Ascending aorta (tissue), 2 donors: ENCODE results near the gene SAP25. TPM values are rescaled to one million over a fixed set of nuclear protein-coding genes. Genes with fewer than 3 reads are reported as not detected.

Experiments
- DNase-seq, 2 donors: peaks; one replicate each; pipeline ENCODE4 v3.0.0-alpha.2; 2019; ENCODE audit warnings: low spot score in 2 of 2
- H3K27ac ChIP-seq, 2 donors: fragments of 200-600 bp; sonication (generic); one replicate each; pipeline ENCODE4 v1.5.1; 2016 to 2017; ENCODE audit warnings: mild to moderate bottlenecking in 1 of 2
- H3K27me3 ChIP-seq: fragments of 200-600 bp; sonication (generic); one replicate; pipeline ENCODE4 v1.5.1; 2017
- H3K36me3 ChIP-seq, 2 donors: fragments of 200-600 bp; sonication (generic); one replicate each; pipeline ENCODE4 v1.5.1; 2016
- H3K4me1 ChIP-seq, 2 donors: fragments of 200-600 bp; sonication (generic); one replicate each; pipeline ENCODE4 v1.5.1; 2016 to 2017; ENCODE audit warnings: mild to moderate bottlenecking in 1 of 2
- H3K4me3 ChIP-seq, 2 donors: fragments of 200-600 bp; sonication (generic); one replicate each; pipeline ENCODE4 v1.5.1; 2016 to 2017; ENCODE audit warnings: mild to moderate bottlenecking in 1 of 2
- H3K9me3 ChIP-seq, 2 donors: fragments of 200-600 bp; sonication (generic); one replicate each; pipeline ENCODE4 v1.5.1; 2016
- CTCF ChIP-seq, 3 experiments: fragments of 200-600 bp in 2 of 3; fragments of 450-650 bp in 1 of 3; sonication (generic) in 2 of 3; IDR thresholded peaks; one replicate each; pipeline ENCODE4 v1.5.1; 2016 to 2019; ENCODE audit warnings: antibody characterized with exemption in 3 of 3, mild to moderate bottlenecking in 1 of 3, moderate library complexity in 1 of 3
- intact Hi-C: fragments of 100-400 bp; cut with DNase I; formaldehyde crosslinking; loops from one replicate; pipeline ENCODE4 v1.15.1; 2023
- total RNA-seq: library from RNA; depleted of rRNA; stranded (reverse); fragments of >200 nt; gene quantifications from one replicate; pipeline ENCODE4 v1.1.0, GENCODE V29; 2016

Gene SAP25
- total RNA-seq, 1 donor from 2014 or later: 11.8 TPM

- no peaks in the 10 kb centered on the region for H3K9me3 ChIP-seq
- no peaks in the 10 kb centered on the region for H3K4me1 ChIP-seq
- no peak overlapping the region for H3K27ac ChIP-seq
- DNase-seq: peak in 1 of 2 donors; percentile 89
- H3K27me3 ChIP-seq: no peaks in the 10 kb centered on the region
- H3K4me3 ChIP-seq: no peak overlapping the region
- intact Hi-C loops: loop anchor here (1.0 kb wide), 1 partner anchor 127 kb away; no protein-coding TSS in a partner anchor
- peak; percentile 90 to 97 (median 95) for TF ChIP-seq CTCF (IDR thresholded peaks at IDR 0.05)
- peaks cover 12 to 22% of the 10 kb centered on the region in 2 donors for H3K36me3 ChIP-seq
Observed at GRCh38 chr7:100563809-100564400, 9.8 kb downstream of the SAP25 start.

GRCh38 chr7:100563100-100563564, 10.6 kb downstream of the SAP25 start:
- no peaks in the 10 kb centered on the region for H3K27me3 ChIP-seq
- no peaks in the 10 kb centered on the region for H3K9me3 ChIP-seq
- peaks cover 12 to 22% of the 10 kb centered on the region in 2 donors for H3K36me3 ChIP-seq
- no peaks in the 10 kb centered on the region for H3K4me1 ChIP-seq
- H3K4me3 ChIP-seq: no peak overlapping the region
- no peak for DNase-seq
- no peak overlapping the region for H3K27ac ChIP-seq
- TF ChIP-seq CTCF (IDR thresholded peaks at IDR 0.05): no peak
- intact Hi-C loops: no loop called here

DNA sequence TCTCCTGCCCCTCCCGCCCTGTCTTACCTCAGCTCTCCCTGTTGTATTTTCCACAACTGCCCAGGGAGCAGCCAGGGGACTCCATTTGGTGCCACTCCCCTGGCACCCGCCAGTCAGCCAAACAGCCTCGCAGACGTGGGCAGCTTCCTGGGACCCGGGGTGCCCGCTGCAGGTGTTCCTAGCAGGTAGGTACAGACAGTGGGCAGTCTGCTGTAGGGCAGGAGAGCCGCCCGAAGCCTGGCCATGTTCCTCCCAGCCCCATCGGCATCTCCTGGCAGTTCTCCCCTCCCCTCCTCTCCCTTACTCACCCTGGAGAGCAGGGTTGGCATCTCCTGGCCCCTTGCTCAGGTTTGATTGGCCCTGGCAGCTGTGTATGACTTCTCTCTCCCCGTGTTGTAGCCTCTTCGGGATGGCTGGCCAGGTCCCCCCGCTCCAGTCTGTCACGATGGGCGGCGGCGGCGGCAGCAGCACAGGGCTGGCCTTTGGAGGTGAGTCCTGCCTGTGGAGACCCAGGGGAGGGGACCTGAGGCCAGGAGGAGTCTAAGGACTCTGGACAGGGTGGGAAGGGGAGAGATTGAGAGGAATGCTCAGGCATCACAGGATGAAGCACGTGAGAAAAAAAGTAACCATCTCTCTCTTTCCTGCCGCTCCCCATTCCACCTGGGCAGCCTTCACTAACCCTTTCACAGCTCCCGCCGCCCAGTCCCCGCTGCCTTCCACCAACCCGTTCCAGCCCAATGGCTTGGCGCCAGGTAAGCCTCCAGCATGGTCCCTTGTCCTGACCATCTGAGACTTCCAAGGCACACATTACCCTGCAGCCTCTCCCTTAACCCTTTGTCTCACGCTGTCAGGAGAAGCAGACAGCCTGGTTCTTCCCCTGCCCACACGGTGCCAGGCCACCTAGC, 11.3 kb downstream of the SAP25 start:
- no peaks in the 10 kb centered on the region for H3K27me3 ChIP-seq
- H3K4me1 ChIP-seq: no peaks in the 10 kb centered on the region
- no peak overlapping the region for H3K4me3 ChIP-seq
- H3K27ac ChIP-seq: no peak overlapping the region
- no peaks in the 10 kb centered on the region for H3K9me3 ChIP-seq
- no peak for DNase-seq
- peaks cover 12 to 22% of the 10 kb centered on the region in 2 donors for H3K36me3 ChIP-seq
- TF ChIP-seq CTCF (IDR thresholded peaks at IDR 0.05): no peak
- intact Hi-C loops: no loop called here

DNA sequence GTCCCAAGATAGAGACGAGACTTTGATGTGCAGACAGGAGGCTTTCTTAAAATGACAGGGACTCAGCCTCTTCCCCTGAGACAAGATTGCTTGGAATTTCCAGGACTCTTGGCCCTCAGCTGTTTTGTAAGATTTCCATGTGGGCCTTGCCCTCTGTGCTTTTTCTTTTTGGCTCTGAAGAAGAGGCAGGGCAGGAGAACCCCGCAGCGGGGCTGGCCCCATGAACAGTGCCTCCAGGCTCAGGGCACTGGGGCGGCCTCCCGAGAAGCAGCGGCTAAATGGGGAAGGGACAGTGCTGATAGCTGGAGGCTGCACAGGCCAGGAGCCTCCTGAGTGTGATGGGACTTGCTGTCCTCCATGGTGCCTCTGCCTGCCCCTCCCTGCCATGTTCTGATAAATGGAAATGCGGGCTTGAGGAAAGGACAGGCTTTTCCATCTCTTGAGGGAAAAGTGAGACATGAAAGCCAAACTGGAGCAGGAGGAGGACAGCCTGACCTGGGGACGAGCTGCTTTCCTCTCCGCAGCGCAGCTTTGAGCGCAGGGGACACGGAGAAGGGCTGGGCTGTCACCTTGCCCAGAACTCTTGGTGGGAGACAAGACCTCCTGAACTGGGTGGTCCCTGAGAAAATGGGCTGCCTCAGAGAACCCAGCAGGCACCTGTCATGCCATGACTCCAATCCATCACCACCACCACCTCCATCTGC, 12.1 kb downstream of the SAP25 start:
- intact Hi-C loops: no loop called here
- DNase-seq: no peak

More for the DNA sequence above, 12.1 kb downstream of the SAP25 start:
- no peak for TF ChIP-seq CTCF (IDR thresholded peaks at IDR 0.05)
- Histone ChIP-seq H3K27me3 (no peaks in the 10 kb centered on the region), H3K4me3 (no peak overlapping the region), H3K36me3 (peaks cover 14 to 25% of the 10 kb centered on the region in 2 donors), H3K27ac (no peak overlapping the region), H3K4me1 (no peaks in the 10 kb centered on the region), H3K9me3 (no peaks in the 10 kb centered on the region)
